ENCODE data around the gene UNKL.

- TF ChIP-seq USF2 (IDR thresholded peaks at IDR 0.05; ENCODE audit: low read length), result no peak
- no peak for TF ChIP-seq SIX5 (IDR thresholded peaks at IDR 0.05; ENCODE audit: low read depth, low read length)
- no peak for TF ChIP-seq CTCF (IDR thresholded peaks at IDR 0.05; ENCODE audit: control extremely low read depth in 1 of 3, insufficient read depth in 1 of 3, low read depth in 1 of 3, low read length in 3 of 3)
- TF ChIP-seq GTF2F1 (IDR thresholded peaks at IDR 0.05; ENCODE audit: borderline replicate concordance, low read depth, low read length), result no peak
- TF ChIP-seq HDAC6 (IDR thresholded peaks at IDR 0.05; ENCODE audit: low read depth, low read length), result no peak
- no peak for TF ChIP-seq SIN3A (conservative IDR thresholded peaks at IDR 0.05 in 1 of 2, IDR thresholded peaks at IDR 0.05 in 1 of 2; ENCODE audit: low read depth in 1 of 2, low read length in 2 of 2)
- no peak for TF ChIP-seq ATF3 (IDR thresholded peaks at IDR 0.05; ENCODE audit: insufficient read depth, low read depth, low read length)
- no peak for TF ChIP-seq SP1 (IDR thresholded peaks at IDR 0.05; ENCODE audit: low read depth, low read length)
- no peak for TF ChIP-seq RAD21 (IDR thresholded peaks at IDR 0.05 in 1 of 2, conservative IDR thresholded peaks at IDR 0.05 in 1 of 2; ENCODE audit: low read depth in 2 of 2, low read length in 2 of 2)
- no peak for TF ChIP-seq EP300 (IDR thresholded peaks at IDR 0.05; ENCODE audit: borderline replicate concordance in 1 of 2, low read depth in 2 of 2, low read length in 2 of 2)
- TF ChIP-seq EZH2 (IDR thresholded peaks at IDR 0.05; ENCODE audit: low read depth, low read length, severe bottlenecking), result no peak
- no peak for TF ChIP-seq POLR2AphosphoS5 (IDR thresholded peaks at IDR 0.05; ENCODE audit: low read depth, low read length)
Observed at GRCh38 chr16:1460602-1461138, 46.2 kb upstream of the UNKL start.
